RWPE2 (cell line): Measurements from ENCODE around the gene KIF1B.

ENCODE experiments used
- ATAC-seq: fragments of 200-7000 bp; cut with Tn5 transposase; 3 replicates; pipeline ENCODE4 v1.9.1; 2021; ENCODE audit warnings: low read depth
- DNase-seq: peaks from one replicate; pipeline ENCODE4 v3.0.0-alpha.2; 2020; ENCODE audit warnings: low spot score
- H3K27ac ChIP-seq: fragments of 450-650 bp; 2 replicates; pipeline ENCODE4 v1.5.1; 2017; ENCODE audit warnings: mild to moderate bottlenecking; ENCODE audit not compliant: poor library complexity, severe bottlenecking
- H3K27me3 ChIP-seq: fragments of 250-450 bp; sonication (Bioruptor Pico); 2 replicates; pipeline ENCODE4 v1.5.1; 2021; ENCODE audit warnings: mild to moderate bottlenecking, moderate library complexity; ENCODE audit not compliant: insufficient read depth, poor library complexity, severe bottlenecking
- H3K36me3 ChIP-seq: fragments of 250-450 bp; sonication (Bioruptor Pico); 2 replicates; pipeline ENCODE4 v1.5.1; 2020; ENCODE audit warnings: low read depth, mild to moderate bottlenecking, moderate library complexity
- H3K4me1 ChIP-seq: fragments of 250-450 bp; sonication (Bioruptor Pico); 2 replicates; pipeline ENCODE4 v1.5.1; 2021; ENCODE audit warnings: mild to moderate bottlenecking, moderate library complexity; ENCODE audit not compliant: insufficient read depth, poor library complexity, severe bottlenecking
- H3K4me3 ChIP-seq: fragments of 250-450 bp; sonication (Bioruptor Pico); 2 replicates; pipeline ENCODE4 v1.5.1; 2021; ENCODE audit warnings: mild to moderate bottlenecking, moderate library complexity; ENCODE audit not compliant: severe bottlenecking
- H3K9me3 ChIP-seq: fragments of 250-450 bp; sonication (Bioruptor Pico); 2 replicates; pipeline ENCODE4 v1.5.1; 2021; ENCODE audit warnings: mild to moderate bottlenecking, moderate library complexity; ENCODE audit not compliant: severe bottlenecking
- TF ChIP-seq, protein P1 (sequence below): fragments of 450-650 bp; IDR thresholded peaks from one replicate; pipeline ENCODE4 v1.5.1; 2017; ENCODE audit warnings: mild to moderate bottlenecking, moderate library complexity; ENCODE audit not compliant: poor library complexity, severe bottlenecking

Gene KIF1B

GRCh38 chr1:10378081-10378841 lies 167.9 kb downstream of the KIF1B start:
- H3K27ac ChIP-seq = no peak overlapping the region
- H3K27me3 ChIP-seq = no peaks in the 10 kb centered on the region
- no peak overlapping the region for H3K4me3 ChIP-seq
- peaks cover 24% of the 10 kb centered on the region for H3K36me3 ChIP-seq
- H3K9me3 ChIP-seq = no peaks in the 10 kb centered on the region
- H3K4me1 ChIP-seq = no peaks in the 10 kb centered on the region
- DNase-seq (no peak), ATAC-seq (no peak)
- TF ChIP-seq, protein P1, sequence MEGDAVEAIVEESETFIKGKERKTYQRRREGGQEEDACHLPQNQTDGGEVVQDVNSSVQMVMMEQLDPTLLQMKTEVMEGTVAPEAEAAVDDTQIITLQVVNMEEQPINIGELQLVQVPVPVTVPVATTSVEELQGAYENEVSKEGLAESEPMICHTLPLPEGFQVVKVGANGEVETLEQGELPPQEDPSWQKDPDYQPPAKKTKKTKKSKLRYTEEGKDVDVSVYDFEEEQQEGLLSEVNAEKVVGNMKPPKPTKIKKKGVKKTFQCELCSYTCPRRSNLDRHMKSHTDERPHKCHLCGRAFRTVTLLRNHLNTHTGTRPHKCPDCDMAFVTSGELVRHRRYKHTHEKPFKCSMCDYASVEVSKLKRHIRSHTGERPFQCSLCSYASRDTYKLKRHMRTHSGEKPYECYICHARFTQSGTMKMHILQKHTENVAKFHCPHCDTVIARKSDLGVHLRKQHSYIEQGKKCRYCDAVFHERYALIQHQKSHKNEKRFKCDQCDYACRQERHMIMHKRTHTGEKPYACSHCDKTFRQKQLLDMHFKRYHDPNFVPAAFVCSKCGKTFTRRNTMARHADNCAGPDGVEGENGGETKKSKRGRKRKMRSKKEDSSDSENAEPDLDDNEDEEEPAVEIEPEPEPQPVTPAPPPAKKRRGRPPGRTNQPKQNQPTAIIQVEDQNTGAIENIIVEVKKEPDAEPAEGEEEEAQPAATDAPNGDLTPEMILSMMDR = no peak

DNA sequence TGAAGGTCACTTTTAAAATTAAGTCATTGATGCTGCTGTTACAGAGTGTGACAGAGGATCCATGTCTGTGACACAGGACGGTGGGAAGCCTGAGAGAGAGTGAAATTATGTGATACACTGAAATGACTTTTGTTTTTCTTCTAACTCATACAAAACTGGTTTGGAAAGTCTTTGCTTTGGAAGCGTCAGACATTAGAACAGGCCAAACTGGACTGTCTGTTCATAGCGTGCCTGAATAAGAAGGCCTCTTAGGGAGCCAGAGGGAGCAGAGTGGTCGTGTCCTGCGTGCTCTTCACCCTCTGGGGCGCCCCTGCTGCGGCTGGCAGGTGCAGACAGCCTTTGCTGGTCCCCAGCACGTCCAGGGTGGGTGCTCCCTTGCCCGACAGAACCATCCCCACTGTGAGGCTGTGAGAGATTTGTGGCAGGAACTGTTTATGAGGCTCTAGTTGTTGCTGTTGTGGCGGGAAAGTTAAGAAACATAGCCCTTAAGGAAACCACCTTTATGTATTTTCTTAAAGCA lies 168.8 kb downstream of the KIF1B start:
- ATAC-seq (no peak), DNase-seq (no peak)
- H3K36me3 ChIP-seq = peaks cover 20% of the 10 kb centered on the region
- H3K4me3 ChIP-seq = no peak overlapping the region
- no peaks in the 10 kb centered on the region for H3K4me1 ChIP-seq
- TF ChIP-seq, protein P1 = no peak
- no peak overlapping the region for H3K27ac ChIP-seq
- H3K27me3 ChIP-seq = no peaks in the 10 kb centered on the region
- H3K9me3 ChIP-seq = no peaks in the 10 kb centered on the region

DNA sequence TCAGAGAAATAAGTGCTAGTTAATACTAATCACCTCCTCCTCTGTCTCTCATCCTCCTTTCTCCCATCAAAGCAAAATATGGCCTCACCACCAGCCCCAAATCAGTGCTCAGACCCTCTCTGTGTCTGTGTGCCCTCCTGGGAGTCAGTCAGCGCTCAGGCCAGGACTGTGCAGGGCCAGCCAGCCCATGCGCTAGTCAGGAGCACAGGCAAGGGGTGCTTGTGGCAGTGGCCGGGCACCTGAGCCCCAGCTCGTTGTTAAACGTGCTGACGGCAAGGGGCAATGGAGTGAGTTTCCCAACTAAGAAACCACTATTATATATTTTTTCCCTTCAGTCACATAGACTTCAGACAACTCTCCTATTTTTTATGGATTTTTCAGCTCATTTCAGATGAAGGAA lies 169.3 kb downstream of the KIF1B start:
- Histone ChIP-seq H3K4me3 (no peak overlapping the region), H3K27me3 (no peaks in the 10 kb centered on the region), H3K27ac (no peak overlapping the region), H3K9me3 (no peaks in the 10 kb centered on the region), H3K36me3 (peaks cover 15% of the 10 kb centered on the region), H3K4me1 (no peaks in the 10 kb centered on the region)
- TF ChIP-seq, protein P1 = no peak
- no peak for DNase-seq
- ATAC-seq = no peak

- Histone ChIP-seq H3K27ac (no peak overlapping the region), H3K4me1 (no peaks in the 10 kb centered on the region), H3K27me3 (no peaks in the 10 kb centered on the region), H3K4me3 (no peak overlapping the region), H3K36me3 (peaks cover 14% of the 10 kb centered on the region), H3K9me3 (no peaks in the 10 kb centered on the region)
- ATAC-seq (0 out of 3 replicates have a peak, but pooled peaks have one; percentile 54), DNase-seq (no peak)
- TF ChIP-seq, protein P1 = no peak
These were observed 170.4 kb downstream of the KIF1B start for GRCh38 chr1:10380594-10381275.
